GM10248 (cell line): ENCODE results near the gene PLG.
"Not testable (repeated sequence)": the region's sequence is repeated elsewhere in the genome, so short reads cannot be mapped to it uniquely, and the experiment has no call there.

Source experiments
- CTCF ChIA-PET: fragments of 300-600 bp; sonication (Branson Sonifier 250); formaldehyde crosslinking; extraction: SDS; loops from one replicate; lab custom pipeline; 2021; ENCODE audit warnings: antibody characterized with exemption; lab: Yijun Ruan, JAX
- POLR2A ChIA-PET: fragments of 350-650 bp; sonication (Branson Sonifier 250); formaldehyde crosslinking; extraction: SDS; loops from one replicate; lab custom pipeline; 2020; ENCODE audit warnings: antibody characterized with exemption; lab: Yijun Ruan, JAX
- DNase-seq: peaks from one replicate; pipeline ENCODE4 v3.0.0; 2012; ENCODE audit errors: extremely low spot score
- CTCF ChIP-seq: IDR thresholded peaks from 2 replicates; pipeline ENCODE4 v1.5.1; 2012; ENCODE audit warnings: mild to moderate bottlenecking, low read depth; ENCODE audit errors: extremely low read depth, missing control alignments, control extremely low read depth

Gene PLG

GRCh38 chr6:160701918-160702680, at the start of gene PLG:
Gene PLG, plus strand, starts transcription at chr6:160702244. Its CDS starts 61 bp downstream, at chr6:160702305.
- DNase-seq, CTCF ChIA-PET, POLR2A ChIA-PET: not testable (repeated sequence)

GRCh38 chr6:160659562-160659961, 42.5 kb upstream of the PLG start:
- no peak for TF ChIP-seq CTCF
- ChIA-PET POLR2A (no interaction called here), CTCF (interaction anchor here (1.2 kb wide), 1 partner anchor 8 kb away, joined by 6 read pairs; no protein-coding TSS in a partner anchor)
- DNase-seq = no peak

- TF ChIP-seq CTCF = no peak
- ChIA-PET POLR2A (no interaction called here), CTCF (no interaction called here)
- no peak for DNase-seq
Measured at GRCh38 chr6:160661216-160661615, 40.8 kb upstream of the PLG start.

GRCh38 chr6:160662429-160662828, 39.6 kb upstream of the PLG start:
- ChIA-PET CTCF (no interaction called here), POLR2A (no interaction called here)
- TF ChIP-seq CTCF = no peak
- no peak for DNase-seq

- no peak for TF ChIP-seq CTCF
- ChIA-PET CTCF (no interaction called here), POLR2A (no interaction called here)
- no peak for DNase-seq
Measured at GRCh38 chr6:160662842-160663241, 39.2 kb upstream of the PLG start.

- CTCF ChIA-PET = interaction anchor here (0.9 to 1.1 kb wide), 2 partner anchors 8 to 11 kb away, joined by 3 read pairs; no protein-coding TSS in a partner anchor
- DNase-seq, POLR2A ChIA-PET: not testable (repeated sequence)
Measured at GRCh38 chr6:160664198-160664597, 37.8 kb upstream of the PLG start, which contains the start of gene LPA. Gene LPA, minus strand, starts transcription at chr6:160664275. Its CDS starts 61 bp downstream, at chr6:160664214.

- ChIA-PET CTCF (interaction anchor here (1.2 to 2.1 kb wide), 5 partner anchors 9 to 148 kb away, joined by 4 to 6 read pairs (median 5); no protein-coding TSS in a partner anchor), POLR2A (no interaction called here)
- peak; percentile 56 for DNase-seq
- peak; percentile 69 for TF ChIP-seq CTCF
Measured at GRCh38 chr6:160667639-160668481, 34.2 kb upstream of the PLG start.
